Suprapubic skin (tissue), 4 donors: Measurements from ENCODE around the gene NPFF. TPM values are rescaled to one million over a fixed set of nuclear protein-coding genes. Genes with fewer than 3 reads are reported as not detected.
A peak's percentile ranks its signal among the peaks of the same experiment; 100 is the strongest.

Experiments used
- DNase-seq, 2 donors: peaks; one replicate each; pipeline ENCODE4 v3.0.0-alpha.2; 2019; ENCODE audit warnings: low spot score in 2 of 2
- H3K27ac ChIP-seq: fragments of 200-600 bp; sonication (generic); one replicate; pipeline ENCODE4 v1.5.1; 2019
- H3K27me3 ChIP-seq: fragments of 200-600 bp; sonication (generic); one replicate; pipeline ENCODE4 v1.5.1; 2019
- H3K36me3 ChIP-seq: fragments of 200-600 bp; sonication (generic); one replicate; pipeline ENCODE4 v1.5.1; 2019
- H3K4me1 ChIP-seq: fragments of 200-600 bp; sonication (generic); one replicate; pipeline ENCODE4 v1.5.1; 2019
- H3K4me3 ChIP-seq: fragments of 200-600 bp; sonication (generic); one replicate; pipeline ENCODE4 v1.5.1; 2019; ENCODE audit warnings: mild to moderate bottlenecking
- H3K9me3 ChIP-seq: fragments of 200-600 bp; sonication (generic); one replicate; pipeline ENCODE4 v1.5.1; 2019
- CTCF ChIP-seq, 2 donors: fragments of 200-600 bp in 1 of 2; fragments of 450-650 bp in 1 of 2; sonication (generic) in 1 of 2; IDR thresholded peaks; one replicate each; pipeline ENCODE4 v1.5.1; 2016 to 2019; ENCODE audit warnings: antibody characterized with exemption in 2 of 2, mild to moderate bottlenecking in 1 of 2, moderate library complexity in 1 of 2
- EP300 ChIP-seq: sonication (generic); formaldehyde crosslinking; IDR thresholded peaks from one replicate; pipeline ENCODE4 v1.6.1; 2017; ENCODE audit warnings: antibody characterized with exemption
- POLR2A ChIP-seq, 2 donors: fragments of 450-650 bp; IDR thresholded peaks; one replicate each; pipeline ENCODE4 v1.6.1; 2017; ENCODE audit warnings: antibody characterized with exemption in 2 of 2, mild to moderate bottlenecking in 2 of 2, moderate library complexity in 2 of 2
- POLR2AphosphoS5 ChIP-seq, 3 donors: sonication (generic); formaldehyde crosslinking; IDR thresholded peaks; one replicate each; pipeline ENCODE4 v1.6.1; 2017; ENCODE audit warnings: antibody characterized with exemption in 3 of 3
- WGBS: methylation state at CpG from one replicate; pipeline ENCODE4 v1.1.5; 2018; 5-methylcytosine and 5-hydroxymethylcytosine counted together
- total RNA-seq, 4 donors: library from RNA; depleted of rRNA; stranded (reverse); fragments of >200 nt; gene quantifications; one replicate each; pipeline ENCODE4 v1.1.0, GENCODE V29; 2016

Gene NPFF
- total RNA-seq, 4 donors from 2014 or later, result not detected

- no peak overlapping the region for H3K27ac ChIP-seq
- H3K4me1 ChIP-seq, result peaks cover 2% of the 10 kb centered on the region
- H3K9me3 ChIP-seq, result no peaks in the 10 kb centered on the region
- TF ChIP-seq CTCF (IDR thresholded peaks at IDR 0.05) (no peak), EP300 (no peak), POLR2A (IDR thresholded peaks at IDR 0.05) (no peak), POLR2AphosphoS5 (IDR thresholded peaks at IDR 0.05) (no peak)
- 85% methylated on average over 6 of the region's 6 CpGs for WGBS
- no peak overlapping the region for H3K4me3 ChIP-seq
- H3K36me3 ChIP-seq, result peaks cover 92% of the 10 kb centered on the region
- H3K27me3 ChIP-seq, result no peaks in the 10 kb centered on the region
- no peak for DNase-seq
These were observed 6.6 kb upstream of the NPFF start for GRCh38 chr12:53513712-53514410.

GRCh38 chr12:53510181-53510812, 3.0 kb upstream of the NPFF start:
- TF ChIP-seq POLR2A (IDR thresholded peaks at IDR 0.05), result no peak
- no peak for TF ChIP-seq POLR2AphosphoS5 (IDR thresholded peaks at IDR 0.05)
- TF ChIP-seq CTCF (IDR thresholded peaks at IDR 0.05), result no peak
- TF ChIP-seq EP300, result no peak
- Histone ChIP-seq H3K4me3 (no peak overlapping the region), H3K27me3 (no peaks in the 10 kb centered on the region), H3K4me1 (peaks cover 10% of the 10 kb centered on the region), H3K36me3 (peaks cover 78% of the 10 kb centered on the region), H3K27ac (no peak overlapping the region), H3K9me3 (no peaks in the 10 kb centered on the region)
- 89% methylated on average over 8 of the region's 9 CpGs for WGBS
- peak in 1 of 2 donors; percentile 43 for DNase-seq

- TF ChIP-seq CTCF (IDR thresholded peaks at IDR 0.05) (peak; percentile 74 to 92), POLR2AphosphoS5 (IDR thresholded peaks at IDR 0.05) (no peak)
- H3K4me3 ChIP-seq, result no peak overlapping the region
- peaks cover 21% of the 10 kb centered on the region for H3K4me1 ChIP-seq
- H3K27ac ChIP-seq, result no peak overlapping the region
- H3K36me3 ChIP-seq, result peaks cover 70% of the 10 kb centered on the region
- WGBS, result 30% methylated on average over 7 of the region's 7 CpGs
- no peaks in the 10 kb centered on the region for H3K9me3 ChIP-seq
- no peaks in the 10 kb centered on the region for H3K27me3 ChIP-seq
- peak; percentile 89 to 90 for DNase-seq
These were observed 1.4 kb upstream of the NPFF start for GRCh38 chr12:53508534-53509170.

GRCh38 chr12:53507603-53507885, 260 bp upstream of the NPFF start:
- H3K27ac ChIP-seq, result no peak overlapping the region
- H3K36me3 ChIP-seq, result peaks cover 59% of the 10 kb centered on the region
- TF ChIP-seq CTCF (IDR thresholded peaks at IDR 0.05) (no peak), POLR2A (IDR thresholded peaks at IDR 0.05) (no peak), EP300 (no peak), POLR2AphosphoS5 (IDR thresholded peaks at IDR 0.05) (no peak)
- 88% methylated on average over 4 of the region's 4 CpGs for WGBS
- peaks cover 31% of the 10 kb centered on the region for H3K4me1 ChIP-seq
- DNase-seq, result no peak
- no peaks in the 10 kb centered on the region for H3K27me3 ChIP-seq
- no peaks in the 10 kb centered on the region for H3K9me3 ChIP-seq
- H3K4me3 ChIP-seq, result no peak overlapping the region

GRCh38 chr12:53506450-53506785, 866 bp downstream of the NPFF start:
- H3K4me3 ChIP-seq, result no peak overlapping the region
- no peaks in the 10 kb centered on the region for H3K9me3 ChIP-seq
- H3K27me3 ChIP-seq, result no peaks in the 10 kb centered on the region
- 30% methylated on average over 2 of the region's 2 CpGs for WGBS
- peaks cover 43% of the 10 kb centered on the region for H3K4me1 ChIP-seq
- no peak for TF ChIP-seq POLR2AphosphoS5 (IDR thresholded peaks at IDR 0.05)
- TF ChIP-seq CTCF (IDR thresholded peaks at IDR 0.05), result no peak
- TF ChIP-seq POLR2A (IDR thresholded peaks at IDR 0.05), result no peak
- no peak for TF ChIP-seq EP300
- peaks cover 48% of the 10 kb centered on the region for H3K36me3 ChIP-seq
- no peak overlapping the region for H3K27ac ChIP-seq
- peak in 1 of 2 donors; percentile 51 for DNase-seq
